MCF 10A (cell line): Measurements from ENCODE around the gene ASTL. TPM values are rescaled to one million over a fixed set of nuclear protein-coding genes. Genes with fewer than 3 reads are reported as not detected.

Experiments
- BruUV-seq: library from RNA; stranded (reverse); fragments of 400-500 nt; replicated peaks from 2 replicates; lab custom pipeline; 2021; lab: Mats Ljungman, UMichigan
- CTCF ChIA-PET: fragments of 300-600 bp; sonication (Branson Sonifier 250); formaldehyde crosslinking; extraction: SDS; loops from one replicate; lab custom pipeline; 2021; ENCODE audit warnings: antibody characterized with exemption, inconsistent platforms; lab: Yijun Ruan, JAX
- POLR2A ChIA-PET: fragments of 300-600, 350-650 bp; sonication (Branson Sonifier 250); formaldehyde crosslinking; extraction: SDS; loops from one replicate; lab custom pipeline; 2020; ENCODE audit warnings: antibody characterized with exemption, inconsistent platforms; lab: Yijun Ruan, JAX
- DNase-seq: peaks from one replicate; pipeline ENCODE4 v3.0.0-alpha.2; 2018; ENCODE audit not compliant: unreplicated experiment
- H3K27ac Mint-ChIP-seq: one replicate; pipeline ENCODE4 v1.8.0; 2022; ENCODE audit warnings: mild to moderate bottlenecking, low read depth, mixed read lengths; ENCODE audit not compliant: unreplicated experiment
- H3K27me3 Mint-ChIP-seq: one replicate; pipeline ENCODE4 v1.8.0; 2022; ENCODE audit warnings: mixed read lengths; ENCODE audit not compliant: insufficient read depth, unreplicated experiment
- H3K36me3 Mint-ChIP-seq: one replicate; pipeline ENCODE4 v1.8.0; 2022; ENCODE audit warnings: mild to moderate bottlenecking, moderate library complexity, mixed read lengths; ENCODE audit not compliant: insufficient read depth, unreplicated experiment
- H3K4me1 Mint-ChIP-seq: one replicate; pipeline ENCODE4 v1.8.0; 2022; ENCODE audit warnings: mixed read lengths; ENCODE audit not compliant: insufficient read depth, unreplicated experiment
- H3K4me3 Mint-ChIP-seq: one replicate; pipeline ENCODE4 v1.8.0; 2022; ENCODE audit warnings: mild to moderate bottlenecking, moderate library complexity, mixed read lengths; ENCODE audit not compliant: unreplicated experiment
- H3K9me3 Mint-ChIP-seq: one replicate; pipeline ENCODE4 v1.8.0; 2022; ENCODE audit warnings: mixed read lengths; ENCODE audit not compliant: unreplicated experiment
- intact Hi-C: fragments of 100-400 bp; cut with micrococcal nuclease; formaldehyde crosslinking; loops from 2 replicates; pipeline ENCODE4 v1.14.1; 2022
- total RNA-seq: library from RNA; stranded (reverse); gene quantifications from 2 replicates; pipeline ENCODE4 v1.2.3, GENCODE V29; 2022
- TF ChIP-seq, protein P1 (sequence below): fragments of 200-600 bp; IDR thresholded peaks from one replicate; pipeline ENCODE4 v1.8.0; 2022; ENCODE audit warnings: antibody characterized with exemption, mild to moderate bottlenecking; ENCODE audit not compliant: unreplicated experiment

The ASTL gene
- total RNA-seq, 1 experiment from 2014 or later, result not detected

GRCh38 chr2:96184989-96185388 is 46.7 kb upstream of the ASTL start:
- Mint-ChIP-seq H3K4me3 (no peak overlapping the region), H3K27me3 (no peaks in the 10 kb centered on the region), H3K9me3 (peaks cover 7% of the 10 kb centered on the region), H3K4me1 (peaks cover 5% of the 10 kb centered on the region), H3K27ac (no peak overlapping the region), H3K36me3 (peaks cover 65% of the 10 kb centered on the region)
- ChIA-PET POLR2A (interaction anchor here (0.7 to 1.2 kb wide), 2 partner anchors 17 to 23 kb away, joined by 3 read pairs; no protein-coding TSS in a partner anchor), CTCF (interaction anchor here (0.7 to 3.2 kb wide), 2 partner anchors 10 to 16 kb away, joined by 3 to 14 read pairs; no protein-coding TSS in a partner anchor)
- intact Hi-C loops, result no loop called here
- DNase-seq, result no peak
- TF ChIP-seq, protein P1, sequence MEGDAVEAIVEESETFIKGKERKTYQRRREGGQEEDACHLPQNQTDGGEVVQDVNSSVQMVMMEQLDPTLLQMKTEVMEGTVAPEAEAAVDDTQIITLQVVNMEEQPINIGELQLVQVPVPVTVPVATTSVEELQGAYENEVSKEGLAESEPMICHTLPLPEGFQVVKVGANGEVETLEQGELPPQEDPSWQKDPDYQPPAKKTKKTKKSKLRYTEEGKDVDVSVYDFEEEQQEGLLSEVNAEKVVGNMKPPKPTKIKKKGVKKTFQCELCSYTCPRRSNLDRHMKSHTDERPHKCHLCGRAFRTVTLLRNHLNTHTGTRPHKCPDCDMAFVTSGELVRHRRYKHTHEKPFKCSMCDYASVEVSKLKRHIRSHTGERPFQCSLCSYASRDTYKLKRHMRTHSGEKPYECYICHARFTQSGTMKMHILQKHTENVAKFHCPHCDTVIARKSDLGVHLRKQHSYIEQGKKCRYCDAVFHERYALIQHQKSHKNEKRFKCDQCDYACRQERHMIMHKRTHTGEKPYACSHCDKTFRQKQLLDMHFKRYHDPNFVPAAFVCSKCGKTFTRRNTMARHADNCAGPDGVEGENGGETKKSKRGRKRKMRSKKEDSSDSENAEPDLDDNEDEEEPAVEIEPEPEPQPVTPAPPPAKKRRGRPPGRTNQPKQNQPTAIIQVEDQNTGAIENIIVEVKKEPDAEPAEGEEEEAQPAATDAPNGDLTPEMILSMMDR, result no peak
- BruUV-seq, result TSS peak; percentile 40

DNA sequence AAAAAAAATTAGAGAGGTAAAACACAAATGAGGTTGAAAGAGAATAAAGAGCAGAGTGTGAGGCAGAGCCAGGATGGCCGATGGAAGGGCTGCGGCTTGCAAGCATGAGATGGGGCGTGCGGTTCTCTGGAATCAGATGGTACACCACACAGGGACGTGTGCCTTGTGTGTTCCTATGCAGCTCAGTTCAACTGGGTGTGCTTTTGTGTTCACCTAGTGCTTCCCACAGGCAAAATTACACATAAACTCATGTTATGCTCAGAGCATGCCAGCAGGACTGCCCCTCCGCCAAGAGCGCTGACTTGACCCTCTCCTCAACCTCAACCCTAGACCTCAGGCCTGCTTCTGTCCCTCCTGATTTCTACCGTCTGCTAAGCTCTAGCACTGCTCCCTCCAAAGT is 45.9 kb upstream of the ASTL start:
- ChIA-PET CTCF (interaction anchor here (3.2 kb wide), 1 partner anchor 10 kb away, joined by 14 read pairs; no protein-coding TSS in a partner anchor), POLR2A (interaction anchor here (0.6 to 1.2 kb wide), 2 partner anchors 18 to 24 kb away, joined by 3 read pairs; partner anchors contain the start of gene STARD7)
- Mint-ChIP-seq H3K4me3 (no peak overlapping the region), H3K4me1 (peaks cover 5% of the 10 kb centered on the region), H3K27ac (no peak overlapping the region), H3K36me3 (peaks cover 57% of the 10 kb centered on the region), H3K27me3 (no peaks in the 10 kb centered on the region), H3K9me3 (peaks cover 7% of the 10 kb centered on the region)
- BruUV-seq, result no TSS peak
- DNase-seq, result no peak
- intact Hi-C loops, result no loop called here
- TF ChIP-seq, protein P1, result no peak

GRCh38 chr2:96181529-96181928 is 43.2 kb upstream of the ASTL start:
- TF ChIP-seq, protein P1, result no peak
- Mint-ChIP-seq H3K4me3 (no peak overlapping the region), H3K4me1 (peaks cover 5% of the 10 kb centered on the region), H3K9me3 (peaks cover 7% of the 10 kb centered on the region), H3K27ac (no peak overlapping the region), H3K27me3 (no peaks in the 10 kb centered on the region), H3K36me3 (peaks cover 30% of the 10 kb centered on the region)
- BruUV-seq, result no TSS peak
- intact Hi-C loops, result no loop called here
- ChIA-PET CTCF (interaction anchor here (0.6 to 2.2 kb wide), 3 partner anchors 8 to 159 kb away, joined by 3 to 10 read pairs (median 4); no protein-coding TSS in a partner anchor), POLR2A (interaction anchor here (1.2 kb wide), 1 partner anchor 188 kb away, joined by 3 read pairs; no protein-coding TSS in a partner anchor)
- no peak for DNase-seq

DNA sequence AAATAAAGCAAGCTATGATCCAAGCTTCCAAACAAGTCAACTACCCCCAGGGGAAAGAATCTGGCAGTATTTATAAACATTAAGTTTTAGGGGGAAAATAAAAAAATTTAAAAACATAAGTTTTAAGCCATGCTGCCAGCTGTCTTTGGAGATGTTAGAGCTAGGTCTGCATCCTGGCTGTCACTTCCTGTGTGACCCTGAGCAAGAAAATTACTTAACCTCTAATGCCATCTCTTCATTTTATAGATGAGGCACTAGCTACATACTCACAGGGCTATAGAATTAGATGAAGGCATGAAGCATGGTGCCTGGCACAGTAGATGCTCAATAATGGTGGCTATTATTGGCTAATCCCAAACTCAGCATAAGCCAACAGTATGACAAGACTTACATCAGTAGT is 42.2 kb upstream of the ASTL start:
- no TSS peak for BruUV-seq
- no peak for DNase-seq
- no peaks in the 10 kb centered on the region for H3K27me3 Mint-ChIP-seq
- H3K4me1 Mint-ChIP-seq, result peaks cover 5% of the 10 kb centered on the region
- POLR2A ChIA-PET, result interaction anchor here (1.2 kb wide), 1 partner anchor 187 kb away, joined by 3 read pairs; no protein-coding TSS in a partner anchor
- no peak overlapping the region for H3K27ac Mint-ChIP-seq
- peaks cover 20% of the 10 kb centered on the region for H3K36me3 Mint-ChIP-seq
- intact Hi-C loops, result no loop called here
- CTCF ChIA-PET, result interaction anchor here (0.6 to 1.3 kb wide), 4 partner anchors 9 to 331 kb away, joined by 3 to 4 read pairs (median 3); partner anchors contain the start of gene DUSP2
- no peak overlapping the region for H3K4me3 Mint-ChIP-seq
- TF ChIP-seq, protein P1, result no peak
- peaks cover 7% of the 10 kb centered on the region for H3K9me3 Mint-ChIP-seq
